HG02571 (cell line): ENCODE measurements around the gene PNMA8A.

ENCODE experiments used
- ATAC-seq: cut with Tn5 transposase; IDR thresholded peaks from one replicate; pipeline ENCODE4 v1.9.1; 2021; ENCODE audit warnings: mild to moderate bottlenecking, moderate library complexity; ENCODE audit not compliant: unreplicated experiment

Gene PNMA8A

GRCh38 chr19:46492841-46493235, 21.5 kb upstream of the PNMA8A start:
- no peak for ATAC-seq

DNA sequence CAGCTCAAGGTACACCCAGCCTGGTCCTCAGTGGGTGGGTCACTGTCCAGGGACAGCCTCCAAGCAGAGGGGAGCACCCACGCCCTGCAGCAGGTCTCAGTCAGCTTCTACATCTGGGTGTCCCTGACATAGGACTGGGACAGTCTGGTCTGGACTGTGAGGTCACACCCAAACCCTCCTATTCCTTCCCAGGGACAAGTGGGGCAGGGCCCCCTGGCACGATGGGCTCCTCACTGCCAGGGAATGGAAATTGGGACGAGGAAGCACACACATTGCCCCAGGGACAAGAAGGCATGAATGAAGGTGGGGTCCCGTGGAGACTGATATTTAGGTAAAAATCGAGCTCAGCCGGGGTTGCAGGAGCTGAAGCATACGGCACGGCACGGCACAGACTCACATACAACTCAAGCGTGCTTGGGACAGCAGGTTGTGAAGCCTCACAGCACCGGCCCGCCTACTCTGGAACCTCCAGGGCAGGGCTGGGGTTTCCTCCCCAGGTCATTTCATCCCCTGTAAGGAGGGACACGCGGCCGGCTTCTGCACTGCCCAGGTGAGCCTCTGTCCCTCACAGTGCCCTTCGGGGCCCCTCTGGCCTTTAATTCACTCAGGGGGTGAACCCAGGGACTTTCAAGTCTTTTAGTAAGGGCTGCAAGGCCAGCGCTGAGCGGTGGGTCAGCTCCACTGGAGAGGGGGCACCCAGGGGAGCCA, 20.8 kb upstream of the PNMA8A start:
- ATAC-seq = no peak

- no peak for ATAC-seq
Observed at GRCh38 chr19:46490774-46491173, 19.4 kb upstream of the PNMA8A start.

GRCh38 chr19:46489445-46490272, 18.3 kb upstream of the PNMA8A start:
- ATAC-seq = no peak

DNA sequence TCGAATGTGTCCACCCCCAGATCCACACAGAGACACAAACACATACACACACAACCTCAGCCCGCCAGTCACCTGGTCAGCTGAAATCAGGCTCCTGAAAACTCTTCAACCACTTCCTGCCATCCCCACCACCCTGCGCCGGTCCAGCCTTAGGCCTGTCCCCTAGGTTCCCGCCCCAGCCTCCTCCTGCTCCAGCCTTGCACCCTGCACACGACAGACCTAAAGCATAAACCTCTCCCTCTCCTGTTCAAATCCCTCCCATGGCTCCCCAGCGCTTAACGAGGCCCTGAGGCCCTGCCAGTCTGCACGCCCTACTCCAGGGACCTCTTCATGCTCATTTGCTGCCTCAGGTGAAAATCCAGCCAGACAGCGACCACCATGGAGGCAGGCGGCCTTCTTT, 17.2 kb upstream of the PNMA8A start:
- ATAC-seq = no peak

DNA sequence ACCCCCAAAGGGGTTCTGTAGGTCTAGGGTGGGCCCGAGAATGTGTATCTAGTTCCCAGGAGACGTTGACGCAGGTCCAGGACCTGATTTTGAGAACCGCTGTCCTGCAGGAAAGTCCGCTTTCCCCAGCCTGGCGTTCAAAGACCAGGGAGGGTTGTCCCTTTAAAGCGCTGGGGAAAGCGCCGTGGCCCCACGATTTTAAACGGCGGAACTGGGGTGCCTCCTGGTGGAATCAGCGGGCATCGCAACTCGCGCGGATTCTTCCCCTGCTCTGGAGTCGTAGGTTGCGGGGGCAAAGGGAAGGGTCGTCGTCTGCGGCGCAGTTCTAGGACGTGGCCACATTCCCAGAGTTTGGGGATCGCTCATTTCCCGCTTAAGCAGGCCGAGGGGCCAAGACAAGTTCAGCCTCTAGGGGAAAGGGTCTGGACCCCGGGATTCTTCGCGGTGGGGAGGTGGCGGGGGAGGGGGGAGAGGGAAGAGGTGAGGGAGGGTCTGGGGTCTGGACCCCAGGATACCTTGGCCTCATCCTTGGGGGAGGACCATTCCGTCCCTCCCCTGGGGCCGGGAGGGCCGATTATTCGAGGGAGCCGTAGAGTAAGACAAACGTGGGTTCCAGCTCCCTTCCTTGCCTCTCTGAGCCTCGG, 16.6 kb upstream of the PNMA8A start:
- no peak for ATAC-seq

GRCh38 chr19:46487178-46487801, 15.9 kb upstream of the PNMA8A start:
- no peak for ATAC-seq

DNA sequence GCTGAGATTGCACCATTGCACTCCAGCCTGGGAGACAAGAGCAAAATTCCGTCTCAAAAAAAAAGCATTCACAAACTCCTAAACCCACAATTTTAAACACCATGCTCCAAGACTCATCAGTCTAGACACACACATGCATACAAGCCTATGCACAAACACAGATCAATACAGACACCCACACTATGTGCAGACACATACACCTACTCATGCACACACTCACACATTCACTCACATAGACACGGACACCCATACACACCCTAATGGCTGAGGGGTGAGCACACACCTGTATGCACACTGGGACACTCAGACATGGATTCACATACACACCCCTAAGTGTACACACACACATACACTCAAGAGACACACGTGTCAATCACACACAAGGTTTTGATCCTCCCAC, 15.0 kb upstream of the PNMA8A start:
- no peak for ATAC-seq

GRCh38 chr19:46484656-46485055, 13.3 kb upstream of the PNMA8A start:
- ATAC-seq = no peak

DNA sequence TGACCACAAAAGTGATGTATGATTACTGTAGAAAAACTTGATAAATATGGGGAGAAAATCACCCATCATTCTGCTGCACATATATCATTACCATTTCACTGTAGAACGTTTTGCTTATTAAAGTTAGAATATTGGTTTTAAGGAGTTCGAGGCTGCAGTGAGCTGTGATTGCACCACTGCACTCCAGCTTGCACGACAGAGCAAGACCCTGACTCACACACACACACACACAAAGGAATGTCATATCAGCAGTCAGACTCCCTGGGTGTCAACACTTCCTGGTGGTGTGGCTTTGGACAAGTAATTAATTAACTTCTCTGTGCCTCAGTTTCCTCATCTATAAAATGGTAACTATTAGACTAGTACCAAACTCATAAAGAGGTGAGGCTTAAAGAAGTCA, 11.3 kb upstream of the PNMA8A start:
- ATAC-seq = no peak

DNA sequence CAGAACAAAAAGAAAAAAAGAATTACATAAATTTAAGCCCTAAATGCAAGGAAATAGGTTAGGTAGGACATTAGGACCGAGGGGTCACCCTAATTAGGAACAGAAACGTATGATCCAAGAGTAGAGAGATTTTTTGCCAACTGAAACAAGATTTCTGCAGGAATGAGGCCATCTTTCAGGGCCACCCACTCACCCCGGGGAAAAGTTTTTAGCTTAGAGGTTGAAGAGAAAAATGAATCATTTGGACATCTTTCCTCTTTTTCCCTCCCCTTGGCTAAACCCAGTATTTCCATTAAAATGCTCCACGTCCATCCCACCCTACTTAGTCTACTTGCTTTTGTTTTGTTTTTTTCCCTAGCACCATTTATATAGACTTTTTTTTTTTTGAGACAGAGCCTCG, 10.6 kb upstream of the PNMA8A start:
- ATAC-seq = no peak

DNA sequence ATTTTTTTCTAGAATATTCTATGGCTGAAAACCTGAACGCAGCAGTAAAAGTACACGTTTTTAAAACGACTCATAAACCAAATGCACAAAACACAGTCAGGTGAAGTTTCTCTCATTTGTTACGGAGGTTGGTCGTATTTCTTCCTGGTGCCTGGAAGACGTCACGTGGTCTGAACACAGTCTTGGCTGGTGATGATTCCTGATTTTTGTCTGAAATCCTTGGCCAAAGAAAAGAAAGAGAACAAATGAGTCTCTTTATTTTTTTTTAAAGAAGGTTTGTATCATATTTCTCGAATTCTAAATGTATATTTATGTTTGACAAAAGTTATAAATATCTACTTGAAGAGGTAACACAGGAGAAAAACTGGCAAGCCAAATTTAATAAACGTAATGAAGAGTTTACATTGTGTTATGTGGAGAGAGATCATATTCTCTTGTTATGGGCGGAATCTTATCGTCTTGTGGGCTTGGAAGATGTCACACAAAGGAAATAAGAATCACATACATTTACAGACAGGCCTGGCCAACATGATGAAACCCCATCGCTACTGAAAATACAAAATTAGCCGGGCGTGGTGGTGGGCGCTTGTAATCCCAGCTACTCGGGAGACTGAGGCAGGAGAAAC, 10.0 kb upstream of the PNMA8A start:
- no peak for ATAC-seq

DNA sequence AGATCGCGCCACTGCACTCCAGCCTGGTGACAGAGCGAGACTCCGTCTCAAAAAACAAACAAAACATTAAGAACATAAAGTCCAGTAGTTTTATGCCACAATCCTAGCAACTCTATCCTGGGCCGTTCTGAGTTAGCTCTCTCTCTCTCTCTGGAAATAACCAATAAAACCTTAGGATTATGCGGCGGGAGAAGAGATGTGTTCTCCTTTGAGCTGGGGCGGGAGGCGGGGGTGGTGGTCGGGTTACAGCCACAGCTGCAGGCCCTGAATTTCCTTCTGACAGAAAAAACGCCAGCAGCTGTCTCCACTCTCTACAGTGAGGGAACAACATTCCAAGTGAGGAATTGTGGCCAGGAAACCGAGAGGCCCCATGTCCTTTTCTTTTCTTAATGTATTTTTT, 9.1 kb upstream of the PNMA8A start:
- no peak for ATAC-seq

GRCh38 chr19:46478356-46478986, 7.1 kb upstream of the PNMA8A start:
- ATAC-seq = no peak

GRCh38 chr19:46475986-46476385, 4.6 kb upstream of the PNMA8A start:
- no peak for ATAC-seq

GRCh38 chr19:46474211-46474610, 2.8 kb upstream of the PNMA8A start:
- no peak for ATAC-seq

DNA sequence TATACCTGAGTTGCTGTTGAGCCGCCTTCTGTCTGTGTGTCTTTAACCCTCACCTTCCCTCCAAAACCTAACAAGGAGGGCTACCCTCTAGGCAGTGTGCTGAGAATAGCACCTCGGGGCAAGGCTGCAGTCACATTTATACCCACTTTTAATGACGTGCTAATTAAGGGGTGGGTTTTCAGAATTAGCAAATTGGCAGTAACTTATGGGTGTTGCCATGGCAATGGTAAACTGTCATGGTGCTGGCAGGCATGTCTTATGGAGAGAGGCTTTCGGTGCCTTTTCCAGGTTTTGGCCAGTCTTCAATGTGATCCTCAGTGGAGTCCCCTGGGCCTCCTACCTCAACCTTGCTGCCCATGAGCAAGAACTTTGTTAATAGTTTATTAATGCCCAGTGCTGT, 1.2 kb upstream of the PNMA8A start:
- no peak for ATAC-seq

DNA sequence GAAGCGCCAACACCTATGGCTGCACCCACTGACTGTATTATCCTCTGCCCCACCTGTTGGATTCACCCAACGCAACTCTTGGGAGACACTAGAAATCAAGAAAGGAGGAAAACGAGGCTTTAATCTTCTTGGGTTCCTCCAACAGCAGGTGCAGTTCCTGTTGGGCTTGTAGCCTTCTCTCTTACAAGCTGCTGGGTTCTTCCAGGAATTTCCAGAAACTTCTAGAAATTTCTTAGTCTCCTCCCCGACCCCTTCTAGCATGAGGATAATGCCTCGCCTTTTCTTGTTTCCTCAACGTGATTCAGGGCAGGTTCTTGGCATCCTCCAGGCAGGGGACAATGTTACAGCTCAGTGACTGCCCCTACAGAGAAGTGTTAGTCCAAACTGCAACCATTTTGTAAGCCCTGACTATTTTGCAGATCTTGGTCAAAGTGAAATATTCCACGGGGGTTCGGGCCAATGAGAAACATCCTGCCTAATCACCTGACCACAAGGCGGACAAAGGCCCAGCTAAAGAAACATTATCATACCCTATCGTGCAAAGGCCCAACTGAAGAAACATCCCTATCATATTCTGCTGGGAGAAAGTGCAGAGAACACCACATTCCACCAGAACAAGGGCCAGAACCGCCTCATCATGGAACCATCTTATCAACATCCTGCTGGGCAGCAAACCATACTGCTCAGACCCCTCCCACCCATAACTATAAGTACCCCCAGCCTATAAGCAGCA, 614 bp upstream of the PNMA8A start:
- ATAC-seq = no peak

DNA sequence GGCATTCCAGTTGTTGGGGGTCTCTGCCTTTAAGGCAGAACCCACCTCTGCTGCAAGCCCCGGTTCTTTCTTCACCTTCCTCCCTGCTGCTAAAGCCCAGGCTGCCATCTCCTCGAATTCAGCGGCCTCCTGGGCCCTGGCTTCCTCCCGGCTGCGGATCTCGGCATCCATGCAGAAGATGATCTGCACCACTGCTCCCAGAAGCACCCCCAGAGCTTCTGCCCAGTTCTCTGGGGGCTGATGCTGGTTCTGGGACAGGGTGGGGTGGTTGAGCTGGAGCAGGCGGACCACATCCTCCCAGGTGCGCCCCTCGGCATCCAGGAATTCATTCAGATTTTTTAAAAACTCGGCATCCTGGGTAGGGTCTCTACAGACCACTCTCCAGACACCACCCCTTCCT, 987 bp downstream of the PNMA8A start:
- no peak for ATAC-seq
